ENCODE results near the gene ADD3.

GRCh38 chr10:110138197-110138812 lies 130.5 kb downstream of the ADD3 start:
- TF ChIP-seq CTCF (IDR thresholded peaks at IDR 0.05) = peak in 1 of 3 donors; percentile 36
- no peak for TF ChIP-seq POLR2A (IDR thresholded peaks at IDR 0.05)
